Astrocyte (in vitro differentiated cells and primary cell): ENCODE results near the gene FAM124A.

Source experiments
- CTCF ChIP-seq: IDR thresholded peaks from 2 replicates; pipeline ENCODE4 v1.5.1; 2011; ENCODE audit warnings: low read depth, mild to moderate bottlenecking, inconsistent platforms, low read length, moderate library complexity; ENCODE audit not compliant: insufficient read depth
- EZH2 ChIP-seq: IDR thresholded peaks from 2 replicates; pipeline ENCODE4 v1.6.1; 2012; ENCODE audit warnings: mild to moderate bottlenecking, low read length, inconsistent platforms; ENCODE audit not compliant: insufficient read depth

- no peak for TF ChIP-seq CTCF
- no peak for TF ChIP-seq EZH2
Measured at GRCh38 chr13:51311957-51312520, 89.8 kb downstream of the FAM124A start.
